AG10803 (cell line): Measurements from ENCODE around the gene MYRIP.

ENCODE experiments used
- DNase-seq: peaks from one replicate; pipeline ENCODE4 v3.0.0; 2010; ENCODE audit warnings: low read depth
- H3K4me3 ChIP-seq: 2 replicates; pipeline ENCODE4 v1.5.1; 2011; ENCODE audit warnings: mild to moderate bottlenecking, low read length, control low read depth
- TF ChIP-seq, protein P1 (sequence below): conservative IDR thresholded peaks from 2 replicates; pipeline ENCODE4 v1.5.1; 2011; ENCODE audit warnings: mild to moderate bottlenecking, low read length, control low read depth, inconsistent platforms

Gene MYRIP

DNA sequence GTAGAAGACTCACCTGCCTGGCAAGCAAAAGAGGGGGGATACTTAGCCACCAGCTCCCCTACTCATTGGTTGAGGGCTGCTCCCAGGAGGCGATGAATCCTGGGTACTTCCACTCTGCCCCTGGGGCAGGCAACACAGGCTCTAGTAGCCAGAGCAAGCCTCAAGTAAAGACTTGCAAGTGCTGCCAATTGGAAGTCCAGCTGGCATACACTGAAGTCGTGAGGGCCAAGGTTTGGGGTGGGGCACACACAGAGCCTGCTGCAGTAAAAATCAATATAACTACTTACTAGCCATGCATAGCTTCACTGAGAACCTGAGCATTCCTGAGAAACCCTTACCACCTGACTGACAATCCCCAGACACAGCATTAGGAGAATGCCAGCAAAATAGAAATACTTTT is 377.1 kb downstream of the MYRIP start:
- H3K4me3 ChIP-seq: no peak overlapping the region
- no peak for DNase-seq
- TF ChIP-seq, protein P1, sequence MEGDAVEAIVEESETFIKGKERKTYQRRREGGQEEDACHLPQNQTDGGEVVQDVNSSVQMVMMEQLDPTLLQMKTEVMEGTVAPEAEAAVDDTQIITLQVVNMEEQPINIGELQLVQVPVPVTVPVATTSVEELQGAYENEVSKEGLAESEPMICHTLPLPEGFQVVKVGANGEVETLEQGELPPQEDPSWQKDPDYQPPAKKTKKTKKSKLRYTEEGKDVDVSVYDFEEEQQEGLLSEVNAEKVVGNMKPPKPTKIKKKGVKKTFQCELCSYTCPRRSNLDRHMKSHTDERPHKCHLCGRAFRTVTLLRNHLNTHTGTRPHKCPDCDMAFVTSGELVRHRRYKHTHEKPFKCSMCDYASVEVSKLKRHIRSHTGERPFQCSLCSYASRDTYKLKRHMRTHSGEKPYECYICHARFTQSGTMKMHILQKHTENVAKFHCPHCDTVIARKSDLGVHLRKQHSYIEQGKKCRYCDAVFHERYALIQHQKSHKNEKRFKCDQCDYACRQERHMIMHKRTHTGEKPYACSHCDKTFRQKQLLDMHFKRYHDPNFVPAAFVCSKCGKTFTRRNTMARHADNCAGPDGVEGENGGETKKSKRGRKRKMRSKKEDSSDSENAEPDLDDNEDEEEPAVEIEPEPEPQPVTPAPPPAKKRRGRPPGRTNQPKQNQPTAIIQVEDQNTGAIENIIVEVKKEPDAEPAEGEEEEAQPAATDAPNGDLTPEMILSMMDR: no peak

DNA sequence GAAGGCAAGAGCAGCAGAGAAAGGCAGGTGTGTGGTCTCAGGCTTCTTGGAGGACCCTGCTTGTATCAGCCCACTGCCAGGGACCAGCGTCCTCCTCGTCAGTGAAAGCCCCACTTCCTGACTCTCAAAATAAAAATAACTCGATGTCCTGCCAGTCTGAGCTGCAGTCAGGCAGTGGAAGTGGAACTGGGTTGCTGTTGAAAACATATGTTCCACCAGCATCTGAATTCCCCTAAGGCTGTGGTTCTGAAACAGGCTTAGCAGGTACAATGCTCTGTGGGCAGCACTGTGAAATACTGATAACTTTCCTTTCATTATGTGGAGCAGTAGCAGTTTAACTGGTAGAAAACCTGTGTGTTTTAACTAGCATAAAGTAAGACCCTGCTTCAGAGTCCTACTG is 378.5 kb downstream of the MYRIP start:
- TF ChIP-seq, protein P1: no peak
- no peak for DNase-seq
- H3K4me3 ChIP-seq: no peak overlapping the region

DNA sequence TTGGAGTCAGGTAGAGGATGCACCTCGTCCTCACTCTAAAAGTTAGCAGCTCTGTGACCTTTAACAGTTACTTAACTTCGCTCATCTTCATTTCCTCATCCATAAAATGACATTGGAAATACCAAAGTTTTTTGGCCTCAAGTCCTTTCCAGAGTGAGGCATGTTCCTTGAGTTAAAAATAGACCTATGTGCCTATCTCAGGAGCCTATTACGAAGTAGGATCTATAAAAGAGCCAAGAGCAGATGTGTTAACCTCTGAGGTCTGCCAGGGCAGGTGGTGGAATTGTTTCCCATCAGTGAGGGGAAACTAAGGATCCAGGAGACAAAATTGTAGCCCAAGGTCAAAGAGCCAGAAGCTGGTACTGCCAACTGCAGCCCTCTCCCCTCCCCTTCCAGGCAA is 379.7 kb downstream of the MYRIP start:
- no peak overlapping the region for H3K4me3 ChIP-seq
- no peak for DNase-seq
- TF ChIP-seq, protein P1: no peak

DNA sequence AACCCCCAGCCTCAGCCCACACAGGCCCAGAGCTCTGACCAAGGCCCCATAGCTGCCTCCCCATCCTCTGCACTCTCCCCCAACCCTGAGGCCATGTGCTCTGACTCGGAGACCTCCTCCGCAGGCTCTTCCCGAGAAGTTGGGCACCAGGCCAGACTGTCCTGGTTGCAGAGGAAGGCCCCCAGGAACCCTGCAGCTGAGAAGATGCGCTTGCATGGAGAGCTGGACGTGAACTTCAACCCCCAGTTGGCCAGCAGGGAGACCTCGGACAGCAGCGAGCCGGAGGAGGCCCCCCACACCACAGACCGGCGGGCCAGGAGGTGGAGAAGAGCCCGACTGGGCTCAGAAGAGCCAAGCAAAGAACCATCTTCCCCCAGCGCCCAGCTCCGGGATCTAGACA is 380.6 kb downstream of the MYRIP start:
- TF ChIP-seq, protein P1: no peak
- no peak overlapping the region for H3K4me3 ChIP-seq
- no peak for DNase-seq

DNA sequence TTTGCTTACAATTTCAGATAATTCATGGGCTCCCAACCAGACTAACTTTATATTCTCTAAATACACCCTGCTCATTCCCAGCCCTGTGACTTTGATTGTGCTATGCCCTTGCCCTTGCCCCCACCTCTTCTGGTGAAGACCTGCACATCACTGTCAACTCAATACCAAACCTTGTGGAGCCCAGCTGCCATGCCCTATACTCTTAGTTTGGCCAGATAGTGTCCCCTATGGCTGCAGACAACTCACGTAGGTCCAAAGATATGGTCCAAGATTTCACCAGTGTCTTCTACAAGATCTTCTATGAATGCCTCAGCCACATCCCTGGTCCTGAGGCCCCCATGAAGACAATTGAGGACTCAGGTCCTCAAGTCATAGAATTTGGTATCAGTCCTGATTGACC is 381.8 kb downstream of the MYRIP start:
- H3K4me3 ChIP-seq: no peak overlapping the region
- TF ChIP-seq, protein P1: no peak
- DNase-seq: no peak

DNA sequence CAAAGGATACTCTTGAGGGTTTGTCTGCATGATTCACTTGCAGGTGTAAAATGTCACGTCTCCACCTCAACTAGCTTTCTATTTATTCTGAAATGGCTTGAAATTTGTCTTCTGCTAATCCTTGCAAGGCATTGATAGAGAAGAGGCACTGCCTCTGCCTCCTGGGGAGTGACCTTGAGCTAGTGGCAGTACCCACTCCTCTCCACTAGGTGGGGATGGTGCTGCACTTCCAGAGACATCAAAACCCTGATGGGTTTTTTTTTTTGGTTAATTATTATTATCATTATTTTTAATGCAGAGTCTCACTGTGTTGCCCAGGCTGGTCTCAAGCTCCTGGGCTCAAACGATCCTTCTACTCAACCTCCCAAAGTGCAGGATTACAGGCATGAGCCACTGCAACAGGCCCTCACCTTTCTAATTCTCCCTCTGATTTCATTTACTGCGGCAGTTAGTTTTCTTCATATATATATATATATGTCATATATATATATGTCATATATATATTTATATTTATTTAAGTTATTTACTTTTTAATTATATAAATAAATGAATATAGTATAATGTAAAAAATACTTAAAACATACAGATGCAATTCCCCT is 382.5 kb downstream of the MYRIP start:
- TF ChIP-seq, protein P1: peak; percentile 99
- peak; percentile 43 for DNase-seq
- H3K4me3 ChIP-seq: no peak overlapping the region

DNA sequence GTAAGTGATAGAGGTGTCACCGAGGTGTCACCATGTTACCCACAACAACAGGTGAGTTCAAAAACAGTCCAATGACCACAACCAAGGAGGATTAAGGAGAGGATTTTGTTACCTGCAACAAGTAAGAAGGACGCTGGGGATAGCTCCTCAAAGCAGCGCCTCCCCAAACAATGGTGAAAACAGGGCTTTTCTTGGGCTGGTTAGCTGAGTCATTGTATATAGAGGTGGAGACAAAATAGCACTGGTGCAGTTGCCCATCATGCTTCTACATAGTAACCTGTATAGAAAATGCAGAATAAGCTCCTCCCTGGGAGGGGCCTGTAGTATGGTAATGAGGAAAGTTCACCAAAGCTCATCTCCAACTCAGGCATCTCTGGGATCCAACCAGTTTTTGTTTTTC is 383.2 kb downstream of the MYRIP start:
- DNase-seq: no peak
- TF ChIP-seq, protein P1: no peak
- no peak overlapping the region for H3K4me3 ChIP-seq
